K562 (cell line): Measurements from ENCODE around the gene PPFIA3. TPM values are rescaled to one million over a fixed set of nuclear protein-coding genes. Genes with fewer than 3 reads are reported as not detected.

Source experiments
- FOXM1 ChIP-seq, 2 experiments: fragments of 450-650 bp in 1 of 2; sonication (generic) in 1 of 2; formaldehyde crosslinking in 1 of 2; IDR thresholded peaks; 2 replicates each; pipeline versions ENCODE4 v1.6.1 to v1.9.0; 2017 to 2022; ENCODE audit warnings: low read depth in 2 of 2, mild to moderate bottlenecking in 2 of 2, missing genetic modification reagents in 1 of 2, moderate library complexity in 1 of 2
- NR2F6 ChIP-seq: fragments of 450-650 bp; formaldehyde crosslinking; IDR thresholded peaks from 2 replicates; pipeline ENCODE4 v1.4.0; 2020; ENCODE audit warnings: mild to moderate bottlenecking
- RFX7 ChIP-seq: fragments of 250-450 bp; sonication (Bioruptor Pico); IDR thresholded peaks from 2 replicates; pipeline ENCODE4 v1.5.1; 2021; ENCODE audit warnings: mild to moderate bottlenecking
- SRF ChIP-seq, 2 experiments: fragments of 250-450, 450-650 bp in 1 of 2; sonication (Bioruptor Pico) in 1 of 2; sonication (generic) in 1 of 2; formaldehyde crosslinking; IDR thresholded peaks; 2 replicates each; pipeline versions ENCODE4 v1.5.0 to v1.5.1; 2020 to 2022; ENCODE audit warnings: mild to moderate bottlenecking in 1 of 2, missing genetic modification reagents in 1 of 2
- ZFP30 ChIP-seq: fragments of 250-450 bp; sonication (Bioruptor Pico); IDR thresholded peaks from 2 replicates; pipeline ENCODE4 v1.8.0; 2022; ENCODE audit warnings: moderate library complexity, mild to moderate bottlenecking, inconsistent platforms, borderline replicate concordance
- ZNF274 ChIP-seq: IDR thresholded peaks from 2 replicates; pipeline ENCODE4 v1.6.1; 2011; ENCODE audit warnings: low read depth, mild to moderate bottlenecking, low read length, moderate library complexity, borderline replicate concordance
- polyA plus RNA-seq, 8 experiments: library from polyadenylated mRNA; depleted of rRNA in 4 of 8; stranded (reverse) in 5 of 8; unstranded in 3 of 8; fragments of >200 nt; fragmentation: Nextera tagmentation in 2 of 8; fragmentation: Illumina TruSeq in 1 of 8; extraction: Ambion mirVana in 2 of 8; extraction: Trizol in 1 of 8; gene quantifications; 2 replicates each; pipeline versions ENCODE4 v1.2.1 to v1.2.3, GENCODE V29; 2011 to 2014; ENCODE audit warnings: inconsistent platforms in 1 of 8, missing spikeins in 1 of 8
- total RNA-seq, 7 experiments: library from RNA; depleted of rRNA in 6 of 7; stranded (reverse); fragments of >200 nt in 6 of 7; fragmentation: Illumina TruSeq in 2 of 7; extraction: Trizol in 2 of 7; gene quantifications; 2 replicates each; pipeline versions ENCODE4 v1.2.1 to v1.2.3, GENCODE V29; 2011 to 2021; ENCODE audit warnings: low replicate concordance in 1 of 7
- TF ChIP-seq, protein P1 (sequence below): fragments of 250-450 bp; sonication (Bioruptor Pico); IDR thresholded peaks from 2 replicates; pipeline ENCODE4 v1.4.0; 2020; ENCODE audit warnings: mild to moderate bottlenecking, moderate library complexity, borderline replicate concordance
- TF ChIP-seq, protein P2 (sequence below): sonication (generic); formaldehyde crosslinking; IDR thresholded peaks from 2 replicates; pipeline ENCODE4 v1.8.0; 2022; ENCODE audit warnings: mild to moderate bottlenecking, low read depth, missing genetic modification reagents
- TF ChIP-seq, protein P3 (sequence below): fragments of 150-350 bp; IDR thresholded peaks from 2 replicates; pipeline ENCODE4 v1.6.1; 2014; ENCODE audit warnings: low read depth, mild to moderate bottlenecking, low read length, borderline replicate concordance
- TF ChIP-seq, protein P4 (sequence below), 2 experiments: IDR thresholded peaks; 2 replicates each; pipeline ENCODE4 v1.6.1; 2012; ENCODE audit warnings: improper control_type of control experiment in 2 of 2, low read depth in 2 of 2, low read length in 2 of 2, borderline replicate concordance in 1 of 2
- TF ChIP-seq, protein P5 (sequence below): sonication (generic); formaldehyde crosslinking; IDR thresholded peaks from 2 replicates; pipeline ENCODE4 v1.9.0; 2022; ENCODE audit warnings: mild to moderate bottlenecking, missing genetic modification reagents

The PPFIA3 gene
- total and polyA plus RNA-seq, 9 of the 15 experiments (the other 6 are each of a cell fraction or from before 2014, with no cell fraction given) = 0.10 to 53.0 (median 17.6) TPM

DNA sequence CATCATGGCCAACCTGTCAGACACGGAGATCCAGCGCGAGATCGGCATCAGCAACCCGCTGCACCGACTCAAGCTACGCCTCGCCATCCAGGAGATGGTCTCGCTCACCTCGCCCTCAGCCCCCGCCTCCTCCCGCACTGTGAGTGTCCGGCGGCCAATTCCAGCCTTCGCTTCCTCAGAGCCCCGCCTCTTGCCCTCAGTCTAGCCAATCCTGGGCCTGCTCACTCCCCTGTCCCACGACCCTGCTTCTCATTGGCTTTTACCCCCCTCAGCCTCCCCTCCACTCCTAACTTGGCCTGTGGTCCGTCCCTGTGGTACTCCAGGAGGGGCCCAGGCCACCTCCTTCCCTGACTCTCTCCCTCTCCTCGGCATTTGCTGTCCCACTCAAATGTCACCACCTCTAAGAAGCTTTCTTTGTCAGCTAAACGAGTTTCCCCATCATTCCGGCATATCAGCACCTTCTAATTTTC lies 23.6 kb downstream of the PPFIA3 start (continued):
- TF ChIP-seq, protein P1, sequence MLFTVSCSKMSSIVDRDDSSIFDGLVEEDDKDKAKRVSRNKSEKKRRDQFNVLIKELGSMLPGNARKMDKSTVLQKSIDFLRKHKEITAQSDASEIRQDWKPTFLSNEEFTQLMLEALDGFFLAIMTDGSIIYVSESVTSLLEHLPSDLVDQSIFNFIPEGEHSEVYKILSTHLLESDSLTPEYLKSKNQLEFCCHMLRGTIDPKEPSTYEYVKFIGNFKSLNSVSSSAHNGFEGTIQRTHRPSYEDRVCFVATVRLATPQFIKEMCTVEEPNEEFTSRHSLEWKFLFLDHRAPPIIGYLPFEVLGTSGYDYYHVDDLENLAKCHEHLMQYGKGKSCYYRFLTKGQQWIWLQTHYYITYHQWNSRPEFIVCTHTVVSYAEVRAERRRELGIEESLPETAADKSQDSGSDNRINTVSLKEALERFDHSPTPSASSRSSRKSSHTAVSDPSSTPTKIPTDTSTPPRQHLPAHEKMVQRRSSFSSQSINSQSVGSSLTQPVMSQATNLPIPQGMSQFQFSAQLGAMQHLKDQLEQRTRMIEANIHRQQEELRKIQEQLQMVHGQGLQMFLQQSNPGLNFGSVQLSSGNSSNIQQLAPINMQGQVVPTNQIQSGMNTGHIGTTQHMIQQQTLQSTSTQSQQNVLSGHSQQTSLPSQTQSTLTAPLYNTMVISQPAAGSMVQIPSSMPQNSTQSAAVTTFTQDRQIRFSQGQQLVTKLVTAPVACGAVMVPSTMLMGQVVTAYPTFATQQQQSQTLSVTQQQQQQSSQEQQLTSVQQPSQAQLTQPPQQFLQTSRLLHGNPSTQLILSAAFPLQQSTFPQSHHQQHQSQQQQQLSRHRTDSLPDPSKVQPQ = no peak
- no peak for TF ChIP-seq ZFP30 (CRISPR knock-in tag)
- TF ChIP-seq, protein P2, sequence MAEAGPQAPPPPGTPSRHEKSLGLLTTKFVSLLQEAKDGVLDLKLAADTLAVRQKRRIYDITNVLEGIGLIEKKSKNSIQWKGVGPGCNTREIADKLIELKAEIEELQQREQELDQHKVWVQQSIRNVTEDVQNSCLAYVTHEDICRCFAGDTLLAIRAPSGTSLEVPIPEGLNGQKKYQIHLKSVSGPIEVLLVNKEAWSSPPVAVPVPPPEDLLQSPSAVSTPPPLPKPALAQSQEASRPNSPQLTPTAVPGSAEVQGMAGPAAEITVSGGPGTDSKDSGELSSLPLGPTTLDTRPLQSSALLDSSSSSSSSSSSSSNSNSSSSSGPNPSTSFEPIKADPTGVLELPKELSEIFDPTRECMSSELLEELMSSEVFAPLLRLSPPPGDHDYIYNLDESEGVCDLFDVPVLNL (CRISPR knock-in tag) = no peak
- peak in 1 of 2 experiments; percentile 66; a peak in 2 of 4 replicates for TF ChIP-seq SRF (CRISPR knock-in tag; IDR thresholded peaks at IDR 0.05)
- TF ChIP-seq, protein P3, sequence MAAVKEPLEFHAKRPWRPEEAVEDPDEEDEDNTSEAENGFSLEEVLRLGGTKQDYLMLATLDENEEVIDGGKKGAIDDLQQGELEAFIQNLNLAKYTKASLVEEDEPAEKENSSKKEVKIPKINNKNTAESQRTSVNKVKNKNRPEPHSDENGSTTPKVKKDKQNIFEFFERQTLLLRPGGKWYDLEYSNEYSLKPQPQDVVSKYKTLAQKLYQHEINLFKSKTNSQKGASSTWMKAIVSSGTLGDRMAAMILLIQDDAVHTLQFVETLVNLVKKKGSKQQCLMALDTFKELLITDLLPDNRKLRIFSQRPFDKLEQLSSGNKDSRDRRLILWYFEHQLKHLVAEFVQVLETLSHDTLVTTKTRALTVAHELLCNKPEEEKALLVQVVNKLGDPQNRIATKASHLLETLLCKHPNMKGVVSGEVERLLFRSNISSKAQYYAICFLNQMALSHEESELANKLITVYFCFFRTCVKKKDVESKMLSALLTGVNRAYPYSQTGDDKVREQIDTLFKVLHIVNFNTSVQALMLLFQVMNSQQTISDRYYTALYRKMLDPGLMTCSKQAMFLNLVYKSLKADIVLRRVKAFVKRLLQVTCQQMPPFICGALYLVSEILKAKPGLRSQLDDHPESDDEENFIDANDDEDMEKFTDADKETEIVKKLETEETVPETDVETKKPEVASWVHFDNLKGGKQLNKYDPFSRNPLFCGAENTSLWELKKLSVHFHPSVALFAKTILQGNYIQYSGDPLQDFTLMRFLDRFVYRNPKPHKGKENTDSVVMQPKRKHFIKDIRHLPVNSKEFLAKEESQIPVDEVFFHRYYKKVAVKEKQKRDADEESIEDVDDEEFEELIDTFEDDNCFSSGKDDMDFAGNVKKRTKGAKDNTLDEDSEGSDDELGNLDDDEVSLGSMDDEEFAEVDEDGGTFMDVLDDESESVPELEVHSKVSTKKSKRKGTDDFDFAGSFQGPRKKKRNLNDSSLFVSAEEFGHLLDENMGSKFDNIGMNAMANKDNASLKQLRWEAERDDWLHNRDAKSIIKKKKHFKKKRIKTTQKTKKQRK = no peak
- TF ChIP-seq, protein P4, sequence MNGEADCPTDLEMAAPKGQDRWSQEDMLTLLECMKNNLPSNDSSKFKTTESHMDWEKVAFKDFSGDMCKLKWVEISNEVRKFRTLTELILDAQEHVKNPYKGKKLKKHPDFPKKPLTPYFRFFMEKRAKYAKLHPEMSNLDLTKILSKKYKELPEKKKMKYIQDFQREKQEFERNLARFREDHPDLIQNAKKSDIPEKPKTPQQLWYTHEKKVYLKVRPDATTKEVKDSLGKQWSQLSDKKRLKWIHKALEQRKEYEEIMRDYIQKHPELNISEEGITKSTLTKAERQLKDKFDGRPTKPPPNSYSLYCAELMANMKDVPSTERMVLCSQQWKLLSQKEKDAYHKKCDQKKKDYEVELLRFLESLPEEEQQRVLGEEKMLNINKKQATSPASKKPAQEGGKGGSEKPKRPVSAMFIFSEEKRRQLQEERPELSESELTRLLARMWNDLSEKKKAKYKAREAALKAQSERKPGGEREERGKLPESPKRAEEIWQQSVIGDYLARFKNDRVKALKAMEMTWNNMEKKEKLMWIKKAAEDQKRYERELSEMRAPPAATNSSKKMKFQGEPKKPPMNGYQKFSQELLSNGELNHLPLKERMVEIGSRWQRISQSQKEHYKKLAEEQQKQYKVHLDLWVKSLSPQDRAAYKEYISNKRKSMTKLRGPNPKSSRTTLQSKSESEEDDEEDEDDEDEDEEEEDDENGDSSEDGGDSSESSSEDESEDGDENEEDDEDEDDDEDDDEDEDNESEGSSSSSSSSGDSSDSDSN (IDR thresholded peaks at IDR 0.05; ENCODE audit: borderline replicate concordance in 1 of 2, low read depth in 2 of 2, low read length in 2 of 2) = no peak
- no peak for TF ChIP-seq ZNF274
- TF ChIP-seq, protein P5, sequence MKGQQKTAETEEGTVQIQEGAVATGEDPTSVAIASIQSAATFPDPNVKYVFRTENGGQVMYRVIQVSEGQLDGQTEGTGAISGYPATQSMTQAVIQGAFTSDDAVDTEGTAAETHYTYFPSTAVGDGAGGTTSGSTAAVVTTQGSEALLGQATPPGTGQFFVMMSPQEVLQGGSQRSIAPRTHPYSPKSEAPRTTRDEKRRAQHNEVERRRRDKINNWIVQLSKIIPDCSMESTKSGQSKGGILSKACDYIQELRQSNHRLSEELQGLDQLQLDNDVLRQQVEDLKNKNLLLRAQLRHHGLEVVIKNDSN (CRISPR knock-in tag) = no peak
- no peak for TF ChIP-seq NR2F6 (CRISPR knock-in tag)
- no peak for TF ChIP-seq RFX7 (CRISPR knock-in tag)
- TF ChIP-seq FOXM1 (IDR thresholded peaks at IDR 0.05; ENCODE audit: low read depth) = no peak
- no peak for TF ChIP-seq FOXM1 (CRISPR knock-in tag; IDR thresholded peaks at IDR 0.05; ENCODE audit: low read depth)
